GM23338 (cell line): ENCODE data around the gene SORCS3. TPM values are rescaled to one million over a fixed set of nuclear protein-coding genes. Genes with fewer than 3 reads are reported as not detected.

ENCODE experiments used
- ATAC-seq: fragments of 200-7000 bp; cut with Tn5 transposase; 3 replicates; pipeline ENCODE4 v1.9.1; 2020
- DNase-seq: peaks from one replicate; pipeline ENCODE4 v3.0.0-alpha.2; 2015; ENCODE audit warnings: low spot score
- H2AFZ ChIP-seq: fragments of 200-600 bp; sonication (generic); 2 replicates; pipeline ENCODE4 v1.8.0; 2016; ENCODE audit warnings: antibody characterized with exemption, mild to moderate bottlenecking, moderate library complexity
- H3F3A ChIP-seq: fragments of 200-600 bp; sonication (generic); replicated peaks from 2 replicates; pipeline ENCODE4 v1.8.0; 2017; ENCODE audit warnings: antibody characterized with exemption, mixed run types, low read depth
- H3K27ac ChIP-seq: fragments of 200-600 bp; sonication (generic); 2 replicates; pipeline ENCODE4 v1.6.1; 2016; ENCODE audit warnings: low read depth
- H3K27me3 ChIP-seq: fragments of 200-600 bp; sonication (generic); 2 replicates; pipeline ENCODE4 v1.8.0; 2016; ENCODE audit warnings: mild to moderate bottlenecking, mixed run types, moderate library complexity; ENCODE audit not compliant: insufficient read depth
- H3K36me3 ChIP-seq: fragments of 200-600 bp; sonication (generic); 2 replicates; pipeline ENCODE4 v1.8.0; 2016; ENCODE audit warnings: mild to moderate bottlenecking; ENCODE audit not compliant: insufficient read depth
- H3K4me1 ChIP-seq: fragments of 200-600 bp; sonication (generic); 2 replicates; pipeline ENCODE4 v1.8.0; 2016; ENCODE audit warnings: mild to moderate bottlenecking, moderate library complexity; ENCODE audit not compliant: insufficient read depth
- H3K4me2 ChIP-seq: fragments of 200-600 bp; sonication (generic); 2 replicates; pipeline ENCODE4 v1.7.1; 2017; ENCODE audit warnings: mixed run types
- H3K4me3 ChIP-seq: fragments of 200-600 bp; sonication (generic); 2 replicates; pipeline ENCODE4 v1.6.1; 2016; ENCODE audit warnings: mixed run types
- H3K79me2 ChIP-seq: fragments of 200-600 bp; sonication (generic); replicated peaks from 2 replicates; pipeline ENCODE4 v1.8.0; 2017; ENCODE audit warnings: mild to moderate bottlenecking; ENCODE audit not compliant: insufficient read depth
- H3K9me2 ChIP-seq: fragments of 200-600 bp; sonication (generic); 2 replicates; pipeline ENCODE4 v1.8.0; 2017; ENCODE audit not compliant: insufficient read depth
- H4K20me1 ChIP-seq: fragments of 200-600 bp; sonication (generic); replicated peaks from 2 replicates; pipeline ENCODE4 v1.8.0; 2017; ENCODE audit warnings: mild to moderate bottlenecking; ENCODE audit not compliant: insufficient read depth
- H3K27ac Mint-ChIP-seq: 2 replicates; pipeline ENCODE4 v1.8.0; 2020; ENCODE audit warnings: inconsistent platforms, mild to moderate bottlenecking, moderate library complexity, mixed read lengths
- H3K27me3 Mint-ChIP-seq: 3 replicates; pipeline ENCODE4 v1.8.0; 2022; ENCODE audit warnings: low read depth, mild to moderate bottlenecking, moderate library complexity, mixed read lengths, inconsistent platforms; ENCODE audit not compliant: insufficient read depth, poor library complexity
- H3K36me3 Mint-ChIP-seq: 3 replicates; pipeline ENCODE4 v1.8.0; 2021; ENCODE audit warnings: low read depth, mild to moderate bottlenecking, inconsistent platforms, moderate library complexity, mixed read lengths
- H3K4me1 Mint-ChIP-seq: 3 replicates; pipeline ENCODE4 v1.8.0; 2020; ENCODE audit warnings: mild to moderate bottlenecking, inconsistent platforms, mixed read lengths
- H3K4me3 Mint-ChIP-seq: 3 replicates; pipeline ENCODE4 v1.8.0; 2021; ENCODE audit warnings: moderate library complexity, mild to moderate bottlenecking, inconsistent platforms, mixed read lengths
- H3K9me3 Mint-ChIP-seq: 3 replicates; pipeline ENCODE4 v1.8.0; 2020; ENCODE audit warnings: moderate library complexity, mild to moderate bottlenecking, inconsistent platforms, mixed read lengths
- ETS1 ChIP-seq: IDR thresholded peaks from 2 replicates; pipeline ENCODE4 v1.6.1; 2016; ENCODE audit warnings: antibody characterized with exemption
- EZH2 ChIP-seq: fragments of 200-600 bp; sonication (generic); IDR thresholded peaks from one replicate; pipeline ENCODE4 v1.8.0; 2017; ENCODE audit warnings: antibody characterized with exemption, mild to moderate bottlenecking, low read depth; ENCODE audit not compliant: unreplicated experiment
- EZH2phosphoT487 ChIP-seq: fragments of 200-600 bp; sonication (generic); IDR thresholded peaks from one replicate; pipeline ENCODE4 v1.8.1; 2018; ENCODE audit warnings: antibody characterized with exemption; ENCODE audit not compliant: unreplicated experiment
- NANOG ChIP-seq: IDR thresholded peaks from 2 replicates; pipeline ENCODE4 v1.6.1; 2016; ENCODE audit warnings: antibody characterized with exemption, borderline replicate concordance
- POLR2AphosphoS5 ChIP-seq: IDR thresholded peaks from 2 replicates; pipeline ENCODE4 v1.6.1; 2016; ENCODE audit warnings: antibody characterized with exemption, low read depth
- REST ChIP-seq: IDR thresholded peaks from one replicate; pipeline ENCODE4 v1.6.1; 2018; ENCODE audit warnings: antibody characterized with exemption; ENCODE audit not compliant: unreplicated experiment
- STAT1 ChIP-seq: IDR thresholded peaks from one replicate; pipeline ENCODE4 v1.6.1; 2016; ENCODE audit warnings: antibody characterized with exemption; ENCODE audit not compliant: unreplicated experiment
- ZNF114 ChIP-seq: fragments of 250-450 bp; sonication (Bioruptor Pico); IDR thresholded peaks from 2 replicates; pipeline ENCODE4 v1.5.0; 2020; ENCODE audit warnings: mild to moderate bottlenecking, moderate library complexity
- ZNF331 ChIP-seq: fragments of 250-450 bp; sonication (Bioruptor Pico); IDR thresholded peaks from 2 replicates; pipeline ENCODE4 v1.5.0; 2020; ENCODE audit warnings: low read depth, mild to moderate bottlenecking, moderate library complexity
- polyA plus RNA-seq: library from polyadenylated mRNA; unstranded; fragments of >200 nt; fragmentation: Nextera tagmentation; extraction: Ambion mirVana; gene quantifications from 2 replicates; pipeline ENCODE4 v1.2.1, GENCODE V29; 2016
- total RNA-seq: library from RNA; depleted of rRNA; stranded (reverse); fragments of >200 nt; shearing (Covaris generic); gene quantifications from 2 replicates; pipeline ENCODE4 v1.2.3, GENCODE V29; 2014

The SORCS3 gene
- total and polyA plus RNA-seq, 2 experiments from 2014 or later: 0.37 to 1.4 TPM

- TF ChIP-seq REST: no peak
- no peak for TF ChIP-seq STAT1
- TF ChIP-seq ZNF331 (CRISPR knock-in tag): no peak
- TF ChIP-seq ZNF114 (CRISPR knock-in tag): no peak
- TF ChIP-seq NANOG: no peak
Measured at GRCh38 chr10:105037022-105037421, 395.9 kb downstream of the SORCS3 start (continued).

GRCh38 chr10:105041956-105042355 lies 400.9 kb downstream of the SORCS3 start:
- no peak overlapping the region for H3K4me3 Mint-ChIP-seq
- no peak overlapping the region for H3K27ac Mint-ChIP-seq
- Histone ChIP-seq H3K79me2 (no peaks in the 10 kb centered on the region), H3K9me2 (no peaks in the 10 kb centered on the region), H4K20me1 (no peaks in the 10 kb centered on the region), H3F3A (no peaks in the 10 kb centered on the region), H3K4me1 (no peaks in the 10 kb centered on the region), H3K27me3 (no peaks in the 10 kb centered on the region), H3K4me2 (no peak overlapping the region), H3K4me3 (no peak overlapping the region), H2AFZ (no peak overlapping the region), H3K27ac (no peak overlapping the region), H3K36me3 (no peaks in the 10 kb centered on the region)
- no peaks in the 10 kb centered on the region for H3K36me3 Mint-ChIP-seq
- no peaks in the 10 kb centered on the region for H3K4me1 Mint-ChIP-seq
- DNase-seq (no peak), ATAC-seq (no peak)
- no peaks in the 10 kb centered on the region for H3K27me3 Mint-ChIP-seq
- TF ChIP-seq STAT1 (no peak), POLR2AphosphoS5 (no peak)
- no peaks in the 10 kb centered on the region for H3K9me3 Mint-ChIP-seq

- H4K20me1 ChIP-seq: no peaks in the 10 kb centered on the region
- no peaks in the 10 kb centered on the region for H3K27me3 ChIP-seq
- no peak overlapping the region for H2AFZ ChIP-seq
- Mint-ChIP-seq H3K27me3 (no peaks in the 10 kb centered on the region), H3K36me3 (no peaks in the 10 kb centered on the region), H3K9me3 (no peaks in the 10 kb centered on the region), H3K4me3 (no peak overlapping the region), H3K27ac (no peak overlapping the region), H3K4me1 (no peaks in the 10 kb centered on the region)
- no peaks in the 10 kb centered on the region for H3F3A ChIP-seq
- no peaks in the 10 kb centered on the region for H3K9me2 ChIP-seq
- no peak overlapping the region for H3K4me3 ChIP-seq
- ATAC-seq (no peak), DNase-seq (no peak)
- no peak overlapping the region for H3K27ac ChIP-seq
- TF ChIP-seq EZH2: no peak
- TF ChIP-seq ETS1: no peak
- TF ChIP-seq REST: no peak
- no peak for TF ChIP-seq ZNF114 (CRISPR knock-in tag)
- TF ChIP-seq EZH2phosphoT487: no peak
- no peaks in the 10 kb centered on the region for H3K36me3 ChIP-seq
- no peaks in the 10 kb centered on the region for H3K79me2 ChIP-seq
- no peaks in the 10 kb centered on the region for H3K4me1 ChIP-seq
- no peak overlapping the region for H3K4me2 ChIP-seq
Measured at GRCh38 chr10:105042906-105043552, 401.9 kb downstream of the SORCS3 start.
